Chondrocyte (in vitro differentiated cells): ENCODE measurements around the gene RALGAPB. TPM values are rescaled to one million over a fixed set of nuclear protein-coding genes. Genes with fewer than 3 reads are reported as not detected.
"Not testable (repeated sequence)": the region's sequence is repeated elsewhere in the genome, so short reads cannot be mapped to it uniquely, and the experiment has no call there.

Source experiments
- DNase-seq: peaks from one replicate; pipeline ENCODE4 v3.0.0; 2021; ENCODE audit warnings: mixed read lengths, low spot score
- H3K27ac Mint-ChIP-seq: one replicate; pipeline ENCODE4 v1.8.0; 2021; ENCODE audit warnings: mild to moderate bottlenecking, moderate library complexity, mixed read lengths; ENCODE audit not compliant: unreplicated experiment
- H3K27me3 Mint-ChIP-seq: 2 replicates; pipeline ENCODE4 v1.8.0; 2021; ENCODE audit warnings: low read depth, mixed read lengths
- H3K36me3 Mint-ChIP-seq: 2 replicates; pipeline ENCODE4 v1.8.0; 2021; ENCODE audit warnings: low read depth, mixed read lengths
- H3K4me1 Mint-ChIP-seq: 2 replicates; pipeline ENCODE4 v1.8.0; 2021; ENCODE audit warnings: low read depth, mild to moderate bottlenecking, mixed read lengths
- H3K4me3 Mint-ChIP-seq: one replicate; pipeline ENCODE4 v1.8.0; 2021; ENCODE audit warnings: mild to moderate bottlenecking, moderate library complexity, mixed read lengths; ENCODE audit not compliant: unreplicated experiment
- H3K9me3 Mint-ChIP-seq: 2 replicates; pipeline ENCODE4 v1.8.0; 2021; ENCODE audit warnings: low read depth, mixed read lengths
- total RNA-seq: library from RNA; stranded (reverse); gene quantifications from 3 replicates; pipeline ENCODE4 v1.2.1, GENCODE V29; 2021
- TF ChIP-seq, protein P1 (sequence below): fragments of 200-600 bp; sonication (generic); IDR thresholded peaks from 2 replicates; pipeline ENCODE4 v1.5.0; 2021; ENCODE audit warnings: antibody characterized with exemption, mild to moderate bottlenecking, moderate library complexity

The RALGAPB gene
- total RNA-seq, 1 donor from 2014 or later = 32.6 TPM

DNA sequence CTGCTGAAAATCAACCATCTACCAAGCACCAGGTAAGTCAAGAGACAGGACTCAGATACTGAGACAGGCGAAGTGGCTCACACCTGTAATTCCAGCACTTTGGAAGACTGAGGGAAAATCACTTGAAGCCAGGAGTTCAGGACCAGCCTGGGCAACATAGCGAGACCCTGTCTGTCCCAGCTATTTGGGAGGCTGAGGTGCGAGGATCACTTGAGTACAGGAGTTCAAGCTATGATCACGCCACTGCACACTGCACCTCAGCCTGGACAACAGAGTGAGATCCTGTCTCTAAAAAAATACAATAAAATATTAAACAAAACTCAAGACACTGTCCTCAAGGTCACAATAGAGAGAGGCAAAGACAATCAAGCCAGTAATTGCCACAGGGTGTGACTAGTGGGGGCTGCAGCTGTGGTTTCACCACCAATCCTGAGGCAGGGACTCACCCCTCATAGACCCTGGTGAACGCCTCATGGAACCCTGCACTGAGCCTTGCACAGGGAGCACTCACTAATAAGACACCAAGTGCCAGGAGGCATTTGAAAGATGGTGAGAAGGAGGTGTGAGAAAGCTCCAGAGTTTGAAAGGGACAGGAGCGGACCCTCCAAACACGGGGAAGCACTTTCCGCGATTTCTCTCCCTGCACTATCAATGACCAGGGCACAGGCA, 39.2 kb upstream of the RALGAPB start:
- peak overlapping the region; percentile 94 for H3K4me3 Mint-ChIP-seq
- no peaks in the 10 kb centered on the region for H3K27me3 Mint-ChIP-seq

DNA sequence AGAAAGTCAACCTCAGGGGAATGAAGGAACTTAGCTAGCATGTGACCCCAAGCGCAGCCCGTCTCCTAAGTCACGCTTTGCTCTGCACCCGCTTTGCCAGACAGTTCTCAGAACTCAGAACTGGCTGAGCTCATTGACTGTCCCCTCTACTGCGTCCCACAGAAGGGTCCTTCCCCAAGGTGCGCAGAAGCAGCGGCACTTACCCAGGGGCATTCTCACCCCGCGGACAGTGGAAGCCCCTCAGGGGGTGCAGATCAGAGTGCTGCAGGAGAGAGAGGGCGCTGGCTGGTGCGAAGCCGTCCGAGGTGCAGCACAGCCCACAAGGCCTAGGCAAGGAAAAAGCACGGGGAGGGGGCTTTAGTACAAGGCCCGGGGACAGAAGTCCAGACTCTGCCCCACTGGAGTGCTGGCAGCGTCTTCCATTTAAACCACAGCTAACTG, 38.3 kb upstream of the RALGAPB start:
- peak overlapping the region; percentile 94 for H3K4me3 Mint-ChIP-seq
- TF ChIP-seq, protein P1, sequence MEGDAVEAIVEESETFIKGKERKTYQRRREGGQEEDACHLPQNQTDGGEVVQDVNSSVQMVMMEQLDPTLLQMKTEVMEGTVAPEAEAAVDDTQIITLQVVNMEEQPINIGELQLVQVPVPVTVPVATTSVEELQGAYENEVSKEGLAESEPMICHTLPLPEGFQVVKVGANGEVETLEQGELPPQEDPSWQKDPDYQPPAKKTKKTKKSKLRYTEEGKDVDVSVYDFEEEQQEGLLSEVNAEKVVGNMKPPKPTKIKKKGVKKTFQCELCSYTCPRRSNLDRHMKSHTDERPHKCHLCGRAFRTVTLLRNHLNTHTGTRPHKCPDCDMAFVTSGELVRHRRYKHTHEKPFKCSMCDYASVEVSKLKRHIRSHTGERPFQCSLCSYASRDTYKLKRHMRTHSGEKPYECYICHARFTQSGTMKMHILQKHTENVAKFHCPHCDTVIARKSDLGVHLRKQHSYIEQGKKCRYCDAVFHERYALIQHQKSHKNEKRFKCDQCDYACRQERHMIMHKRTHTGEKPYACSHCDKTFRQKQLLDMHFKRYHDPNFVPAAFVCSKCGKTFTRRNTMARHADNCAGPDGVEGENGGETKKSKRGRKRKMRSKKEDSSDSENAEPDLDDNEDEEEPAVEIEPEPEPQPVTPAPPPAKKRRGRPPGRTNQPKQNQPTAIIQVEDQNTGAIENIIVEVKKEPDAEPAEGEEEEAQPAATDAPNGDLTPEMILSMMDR = no peak
- peak overlapping the region; percentile 97 for H3K27ac Mint-ChIP-seq
- H3K36me3 Mint-ChIP-seq = peaks cover 27% of the 10 kb centered on the region
- peaks cover 43% of the 10 kb centered on the region for H3K4me1 Mint-ChIP-seq
- H3K27me3 Mint-ChIP-seq = no peaks in the 10 kb centered on the region
- DNase-seq = no peak
- H3K9me3 Mint-ChIP-seq = peaks cover 2% of the 10 kb centered on the region

More for the DNA sequence above, 39.2 kb upstream of the RALGAPB start:
- Mint-ChIP-seq H3K9me3 (peaks cover 2% of the 10 kb centered on the region), H3K4me1 (peaks cover 43% of the 10 kb centered on the region), H3K27ac (peak overlapping the region; percentile 97), H3K36me3 (peaks cover 36% of the 10 kb centered on the region)
- TF ChIP-seq, protein P1 = no peak
- no peak for DNase-seq

DNA sequence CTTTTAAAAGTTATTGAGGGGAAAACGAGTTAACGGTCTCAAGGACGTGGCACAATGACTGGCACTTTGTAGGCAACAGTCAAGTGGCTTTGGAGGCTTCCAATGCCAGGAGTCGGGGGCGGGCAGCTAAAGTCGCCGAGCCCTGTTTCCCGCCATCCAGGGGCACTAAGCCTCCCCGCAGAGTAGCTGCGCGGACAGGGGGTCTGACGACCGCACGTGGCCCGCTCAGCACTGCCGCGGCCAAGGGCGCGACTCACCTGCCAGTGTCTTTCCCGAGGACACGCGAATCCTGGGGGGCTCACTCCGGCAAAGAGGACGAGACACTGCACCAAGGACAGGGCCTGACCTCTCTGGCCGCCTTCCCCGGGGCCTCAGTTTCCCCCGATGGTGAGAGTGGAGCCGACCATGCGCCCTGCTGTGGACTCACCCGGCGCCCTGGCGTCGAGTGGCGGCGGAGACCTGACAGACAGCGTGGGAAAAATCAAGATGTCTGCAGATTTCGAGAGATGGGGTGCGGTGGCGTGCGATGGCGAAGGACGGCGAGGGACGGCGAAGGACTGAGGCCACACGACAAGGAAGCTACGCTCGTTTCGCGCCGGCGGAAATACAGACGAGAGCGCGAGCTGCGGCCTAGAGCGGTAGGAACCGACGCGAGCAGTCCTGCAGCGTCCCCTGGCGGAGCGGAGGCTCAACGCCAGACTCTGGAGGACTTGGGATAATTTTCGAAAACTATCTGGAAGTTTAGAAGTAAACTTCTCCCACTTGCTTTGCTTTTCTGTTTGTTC, 37.7 kb upstream of the RALGAPB start, which contains the start of gene SNHG17:
Gene SNHG17 (minus strand): TSS at position 559 of the 785 bp plus-strand sequence.
- Mint-ChIP-seq H3K4me3 (peak within 1 kb of the TSS; percentile 94), H3K27ac (peak within 1 kb of the TSS; percentile 97), H3K27me3 (no peaks in the 10 kb centered on the region), H3K36me3 (peaks cover 21% of the 10 kb centered on the region), H3K9me3 (peaks cover 2% of the 10 kb centered on the region), H3K4me1 (peaks cover 43% of the 10 kb centered on the region)
- peak; percentile 96 for DNase-seq
- TF ChIP-seq, protein P1 = peak; percentile 99

DNA sequence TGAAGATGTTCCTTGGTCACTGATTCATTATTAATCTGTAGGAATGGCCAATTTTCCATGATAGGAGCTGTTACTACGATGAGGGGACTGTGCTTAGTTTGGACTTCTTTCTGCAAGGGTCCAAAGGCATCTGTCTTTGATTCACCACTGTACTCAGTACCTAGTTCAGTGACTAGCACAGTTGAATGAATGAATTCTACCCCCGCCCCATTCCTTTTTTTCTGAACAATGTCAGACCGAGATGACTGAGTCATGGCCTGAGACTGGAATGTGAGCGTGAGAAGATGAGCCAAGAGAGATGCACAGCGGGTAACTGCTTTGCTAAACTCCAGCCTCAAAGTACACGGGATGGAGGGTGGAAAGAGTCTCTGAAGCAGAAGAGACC, 37.1 kb upstream of the RALGAPB start:
- TF ChIP-seq, protein P1 = no peak
- no peak for DNase-seq
- Mint-ChIP-seq H3K27ac (peak overlapping the region; percentile 97), H3K4me3 (peak overlapping the region; percentile 94), H3K36me3 (peaks cover 20% of the 10 kb centered on the region), H3K9me3 (peaks cover 2% of the 10 kb centered on the region), H3K27me3 (no peaks in the 10 kb centered on the region), H3K4me1 (peaks cover 43% of the 10 kb centered on the region)

DNA sequence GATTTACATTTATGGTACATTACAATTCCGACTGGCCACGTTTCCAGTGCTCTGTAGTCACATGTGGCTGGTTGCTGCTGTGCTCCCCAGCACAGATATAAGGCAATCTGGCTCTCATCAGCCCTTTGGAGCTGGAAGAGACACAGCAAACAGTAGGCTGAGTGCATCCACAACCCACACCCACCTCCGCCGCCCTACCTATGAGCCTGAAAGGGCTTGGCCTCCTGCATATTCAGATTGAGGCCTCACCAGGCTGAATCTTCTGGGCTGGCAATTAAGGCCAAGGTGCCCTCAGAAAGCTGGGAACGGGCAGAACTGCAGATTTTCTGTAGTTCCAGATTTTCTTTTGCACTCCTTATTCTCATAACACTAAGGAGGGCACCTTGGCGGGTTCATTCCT, 34.8 kb upstream of the RALGAPB start:
- Mint-ChIP-seq H3K4me3 (no peak overlapping the region), H3K36me3 (peaks cover 2% of the 10 kb centered on the region), H3K4me1 (peaks cover 31% of the 10 kb centered on the region), H3K9me3 (no peaks in the 10 kb centered on the region), H3K27me3 (no peaks in the 10 kb centered on the region), H3K27ac (no peak overlapping the region)
- TF ChIP-seq, protein P1 = no peak
- DNase-seq = no peak

DNA sequence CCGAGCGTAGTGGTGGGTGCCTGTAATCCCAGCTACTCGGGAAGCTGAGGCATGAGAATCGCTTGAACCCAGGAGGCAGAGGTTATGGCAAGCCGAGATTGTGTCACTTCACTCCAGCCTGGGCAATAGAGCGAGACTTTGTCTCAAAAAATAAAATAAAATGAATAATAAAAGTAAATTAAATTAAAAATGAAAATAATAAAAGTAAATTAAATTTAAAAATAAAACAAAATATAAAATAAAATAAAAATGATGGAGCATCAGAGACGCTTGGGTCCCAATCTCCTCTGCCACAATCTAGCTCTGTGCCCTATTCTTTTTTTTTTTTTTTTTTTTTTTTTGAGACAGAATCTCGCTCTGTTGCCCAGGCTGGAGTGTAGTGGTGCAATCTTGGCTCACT, 31.5 kb upstream of the RALGAPB start:
- H3K27ac Mint-ChIP-seq, H3K27me3 Mint-ChIP-seq, DNase-seq, H3K4me3 Mint-ChIP-seq, H3K4me1 Mint-ChIP-seq, H3K9me3 Mint-ChIP-seq, H3K36me3 Mint-ChIP-seq: not testable (repeated sequence)
